Lower leg skin (tissue), 4 donors: ENCODE measurements around the gene MFSD12. TPM values are rescaled to one million over a fixed set of nuclear protein-coding genes. Genes with fewer than 3 reads are reported as not detected.

Experiments
- DNase-seq, 2 donors: peaks; one replicate each; pipeline ENCODE4 v3.0.0-alpha.2; 2019; ENCODE audit warnings: low spot score in 2 of 2
- H3K4me3 ChIP-seq: fragments of 200-600 bp; sonication (generic); 2 replicates; pipeline ENCODE4 v1.5.1; 2017; ENCODE audit warnings: mild to moderate bottlenecking, low read depth; ENCODE audit not compliant: poor library complexity, severe bottlenecking
- CTCF ChIP-seq, 3 donors: fragments of 450-650 bp; IDR thresholded peaks; one replicate each; pipeline ENCODE4 v1.5.1; 2016; ENCODE audit warnings: antibody characterized with exemption in 3 of 3, mild to moderate bottlenecking in 3 of 3, moderate library complexity in 2 of 3
- POLR2A ChIP-seq, 2 donors: fragments of 450-650 bp; IDR thresholded peaks; one replicate each; pipeline ENCODE4 v1.6.1; 2016 to 2017; ENCODE audit warnings: antibody characterized with exemption in 2 of 2, mild to moderate bottlenecking in 1 of 2, moderate library complexity in 1 of 2
- WGBS, 2 donors: methylation state at CpG; one replicate each; pipeline ENCODE4 v1.1.5; 2018; 5-methylcytosine and 5-hydroxymethylcytosine counted together
- intact Hi-C: fragments of 100-400 bp; cut with DNase I; formaldehyde crosslinking; loops from one replicate; pipeline ENCODE4 v1.15.0; 2023; ENCODE audit warnings: low total_unique reads
- total RNA-seq, 4 donors: library from RNA; depleted of rRNA; stranded (reverse); fragments of >200 nt; gene quantifications; one replicate each; pipeline ENCODE4 v1.1.0, GENCODE V29; 2016

The MFSD12 gene
- total RNA-seq, 4 donors from 2014 or later: 43.3 to 98.2 (median 56.3) TPM

GRCh38 chr19:3595521-3596061 lies 38.2 kb upstream of the MFSD12 start:
- TF ChIP-seq POLR2A (IDR thresholded peaks at IDR 0.05) (no peak), CTCF (IDR thresholded peaks at IDR 0.05) (no peak)
- WGBS, 2 donors: 79 to 84% methylated on average over 34 of the region's 34 CpGs
- no peak for DNase-seq
- no peak overlapping the region for H3K4me3 ChIP-seq
- intact Hi-C loops: no loop called here

GRCh38 chr19:3593156-3593555 lies 35.8 kb upstream of the MFSD12 start:
- intact Hi-C loops: no loop called here
- no peak for TF ChIP-seq POLR2A (IDR thresholded peaks at IDR 0.05)
- no peak overlapping the region for H3K4me3 ChIP-seq
- no peak for DNase-seq
- 22 to 40% methylated on average over 10 to 11 of the region's 11 CpGs for WGBS, 2 donors

- intact Hi-C loops: no loop called here
- TF ChIP-seq POLR2A (IDR thresholded peaks at IDR 0.05) (no peak), CTCF (IDR thresholded peaks at IDR 0.05) (no peak)
- no peak overlapping the region for H3K4me3 ChIP-seq
- WGBS, 2 donors: 60 to 70% methylated on average over 9 of the region's 9 CpGs
- no peak for DNase-seq
Observed at GRCh38 chr19:3591876-3592613, 34.7 kb upstream of the MFSD12 start.

- no peak overlapping the region for H3K4me3 ChIP-seq
- 93 to 94% methylated on average over 8 of the region's 8 CpGs for WGBS, 2 donors
- intact Hi-C loops: no loop called here
- TF ChIP-seq POLR2A (IDR thresholded peaks at IDR 0.05) (no peak), CTCF (IDR thresholded peaks at IDR 0.05) (no peak)
- no peak for DNase-seq
Observed at GRCh38 chr19:3590991-3591659, 33.7 kb upstream of the MFSD12 start.

GRCh38 chr19:3589949-3590348 lies 32.6 kb upstream of the MFSD12 start:
- TF ChIP-seq CTCF (IDR thresholded peaks at IDR 0.05) (no peak), POLR2A (IDR thresholded peaks at IDR 0.05) (no peak)
- intact Hi-C loops: no loop called here
- H3K4me3 ChIP-seq: no peak overlapping the region
- no peak for DNase-seq
- 95 to 96% methylated on average over 22 of the region's 22 CpGs for WGBS, 2 donors

- TF ChIP-seq CTCF (IDR thresholded peaks at IDR 0.05) (no peak), POLR2A (IDR thresholded peaks at IDR 0.05) (no peak)
- intact Hi-C loops: no loop called here
- H3K4me3 ChIP-seq: no peak overlapping the region
- 80 to 83% methylated on average over 11 of the region's 11 CpGs for WGBS, 2 donors
- DNase-seq: no peak
Observed at GRCh38 chr19:3589439-3589838, 32.1 kb upstream of the MFSD12 start.
